PFSK-1 (cell line): Measurements from ENCODE around the gene STK10.

Experiments used
- FOXP2 ChIP-seq: optimal IDR thresholded peaks from 2 replicates; pipeline ENCODE3; 2011; ENCODE audit warnings: borderline replicate concordance, control low read depth, inconsistent platforms; ENCODE audit not compliant: insufficient read depth; ENCODE audit errors: extremely low read length, extremely low read depth
- POLR2AphosphoS5 ChIP-seq: IDR thresholded peaks from 2 replicates; pipeline ENCODE4 v1.6.1; 2012; ENCODE audit warnings: low read depth, mild to moderate bottlenecking, control low read depth, low read length, moderate library complexity
- SIN3A ChIP-seq: IDR thresholded peaks from 2 replicates; pipeline ENCODE4 v1.6.1; 2012; ENCODE audit warnings: mild to moderate bottlenecking, low read length, moderate library complexity, borderline replicate concordance; ENCODE audit not compliant: insufficient read depth
- TAF1 ChIP-seq: IDR thresholded peaks from 2 replicates; pipeline ENCODE4 v1.6.1; 2012; ENCODE audit warnings: low read length, control low read depth, borderline replicate concordance; ENCODE audit not compliant: insufficient read depth
- TF ChIP-seq, protein P1 (sequence below), 2 experiments: IDR thresholded peaks; 2 replicates each; pipeline versions ENCODE4 v1.6.1 to v1.8.0; 2011 to 2012; ENCODE audit warnings: low read depth in 2 of 2, low read length in 2 of 2, control low read depth in 1 of 2, inconsistent platforms in 1 of 2, mild to moderate bottlenecking in 1 of 2, moderate library complexity in 1 of 2; ENCODE audit not compliant: insufficient read depth in 1 of 2

STK10 gene

DNA sequence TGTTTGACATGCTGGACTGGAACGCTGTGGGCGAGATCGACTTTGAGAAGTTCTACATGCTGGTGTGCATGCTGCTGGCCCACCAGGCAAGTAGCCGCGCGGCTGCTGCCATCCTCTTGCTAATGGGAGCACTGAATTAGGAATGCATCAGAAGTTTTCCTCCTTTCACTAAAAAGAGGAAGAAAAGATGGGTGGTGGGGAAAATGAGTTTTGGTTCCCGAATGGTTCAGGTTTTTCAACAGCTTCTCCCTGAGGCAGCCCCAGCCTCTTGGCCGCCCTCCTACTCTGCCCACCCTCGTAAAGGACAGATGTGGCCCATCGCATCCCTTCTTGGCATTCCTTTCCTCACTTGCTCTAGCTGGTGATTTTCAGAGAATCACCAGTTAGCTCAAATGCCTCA is 11.4 kb upstream of the STK10 start:
- TF ChIP-seq FOXP2, result no peak
- TF ChIP-seq SIN3A, result no peak
- no peak for TF ChIP-seq TAF1
- TF ChIP-seq, protein P1, sequence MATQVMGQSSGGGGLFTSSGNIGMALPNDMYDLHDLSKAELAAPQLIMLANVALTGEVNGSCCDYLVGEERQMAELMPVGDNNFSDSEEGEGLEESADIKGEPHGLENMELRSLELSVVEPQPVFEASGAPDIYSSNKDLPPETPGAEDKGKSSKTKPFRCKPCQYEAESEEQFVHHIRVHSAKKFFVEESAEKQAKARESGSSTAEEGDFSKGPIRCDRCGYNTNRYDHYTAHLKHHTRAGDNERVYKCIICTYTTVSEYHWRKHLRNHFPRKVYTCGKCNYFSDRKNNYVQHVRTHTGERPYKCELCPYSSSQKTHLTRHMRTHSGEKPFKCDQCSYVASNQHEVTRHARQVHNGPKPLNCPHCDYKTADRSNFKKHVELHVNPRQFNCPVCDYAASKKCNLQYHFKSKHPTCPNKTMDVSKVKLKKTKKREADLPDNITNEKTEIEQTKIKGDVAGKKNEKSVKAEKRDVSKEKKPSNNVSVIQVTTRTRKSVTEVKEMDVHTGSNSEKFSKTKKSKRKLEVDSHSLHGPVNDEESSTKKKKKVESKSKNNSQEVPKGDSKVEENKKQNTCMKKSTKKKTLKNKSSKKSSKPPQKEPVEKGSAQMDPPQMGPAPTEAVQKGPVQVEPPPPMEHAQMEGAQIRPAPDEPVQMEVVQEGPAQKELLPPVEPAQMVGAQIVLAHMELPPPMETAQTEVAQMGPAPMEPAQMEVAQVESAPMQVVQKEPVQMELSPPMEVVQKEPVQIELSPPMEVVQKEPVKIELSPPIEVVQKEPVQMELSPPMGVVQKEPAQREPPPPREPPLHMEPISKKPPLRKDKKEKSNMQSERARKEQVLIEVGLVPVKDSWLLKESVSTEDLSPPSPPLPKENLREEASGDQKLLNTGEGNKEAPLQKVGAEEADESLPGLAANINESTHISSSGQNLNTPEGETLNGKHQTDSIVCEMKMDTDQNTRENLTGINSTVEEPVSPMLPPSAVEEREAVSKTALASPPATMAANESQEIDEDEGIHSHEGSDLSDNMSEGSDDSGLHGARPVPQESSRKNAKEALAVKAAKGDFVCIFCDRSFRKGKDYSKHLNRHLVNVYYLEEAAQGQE (IDR thresholded peaks at IDR 0.05; ENCODE audit: insufficient read depth in 1 of 2, low read depth in 2 of 2, low read length in 2 of 2), result no peak
- TF ChIP-seq POLR2AphosphoS5, result no peak

- TF ChIP-seq POLR2AphosphoS5 (no peak), FOXP2 (no peak), TAF1 (no peak), SIN3A (no peak)
- TF ChIP-seq, protein P1 (IDR thresholded peaks at IDR 0.05; ENCODE audit: insufficient read depth in 1 of 2, low read depth in 2 of 2, low read length in 2 of 2), result no peak
Measured at GRCh38 chr5:172194985-172195774, 7.2 kb upstream of the STK10 start.

DNA sequence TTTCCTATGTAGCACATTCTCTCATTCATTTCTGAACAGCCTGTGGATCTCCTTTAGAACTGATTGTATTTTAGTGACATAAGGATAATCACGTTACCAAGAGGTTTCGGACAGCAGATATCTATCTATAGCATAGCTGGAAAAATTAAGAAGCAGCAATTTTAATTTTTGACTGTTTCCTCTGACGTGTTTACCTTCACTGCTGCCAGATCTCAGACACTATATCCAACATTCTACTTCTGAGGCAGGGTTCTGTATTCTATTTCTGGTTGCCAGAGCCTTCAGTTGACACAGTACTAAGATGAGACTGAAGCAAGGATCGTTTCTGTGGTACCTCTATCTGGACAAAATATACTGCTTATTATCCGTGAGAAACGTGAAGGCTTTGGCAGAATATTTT is 5.8 kb upstream of the STK10 start, which contains the start of gene EFCAB9:
Gene EFCAB9, plus strand, starts transcription at position 301 of the 400 bp plus-strand sequence. Its CDS starts 1 bp downstream, at position 302.
- TF ChIP-seq FOXP2 (no peak), POLR2AphosphoS5 (no peak), SIN3A (no peak), TAF1 (no peak)
- TF ChIP-seq, protein P1 (IDR thresholded peaks at IDR 0.05; ENCODE audit: insufficient read depth in 1 of 2, low read depth in 2 of 2, low read length in 2 of 2), result no peak

DNA sequence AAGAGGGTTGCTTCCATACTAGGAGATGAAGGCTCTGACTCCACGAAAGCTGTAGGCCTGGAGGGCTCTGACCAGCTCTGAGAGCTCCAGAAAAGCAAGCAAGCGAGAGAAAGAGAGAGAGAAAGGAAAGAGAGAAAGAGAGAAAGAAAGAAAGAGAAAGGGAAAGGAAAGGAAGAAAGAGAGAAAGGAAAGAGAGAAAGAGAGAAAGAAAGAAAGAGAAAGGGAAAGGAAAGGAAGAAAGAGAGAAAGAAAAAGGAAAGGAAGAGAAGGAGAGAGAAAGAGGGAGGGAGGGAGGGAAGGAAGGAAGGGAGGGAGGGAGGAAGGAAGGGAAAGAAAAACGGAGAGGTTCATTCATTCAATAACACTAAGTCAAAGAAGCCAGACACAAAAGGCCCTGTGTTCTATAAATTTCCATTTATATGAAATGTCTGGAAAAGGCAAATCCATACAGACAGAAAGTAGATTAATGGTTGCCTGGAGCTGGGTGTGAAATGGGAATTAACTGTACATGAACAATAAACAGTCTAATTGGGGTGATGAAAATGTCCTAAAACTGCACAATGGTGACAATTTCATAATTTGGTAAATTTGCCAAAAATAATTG is 1.8 kb upstream of the STK10 start:
- TF ChIP-seq SIN3A (no peak), FOXP2 (no peak), TAF1 (no peak), POLR2AphosphoS5 (no peak)
- TF ChIP-seq, protein P1 (IDR thresholded peaks at IDR 0.05; ENCODE audit: insufficient read depth in 1 of 2, low read depth in 2 of 2, low read length in 2 of 2), result no peak
